Fibroblast of lung (primary cell): ENCODE results near the gene MEGF6. TPM values are rescaled to one million over a fixed set of nuclear protein-coding genes. Genes with fewer than 3 reads are reported as not detected.

Experiments
- DNase-seq, 2 donors: peaks; one replicate each; pipeline versions ENCODE4 v3.0.0 to v3.0.0-alpha.2; 2010; ENCODE audit warnings: low read depth in 2 of 2
- H2AFZ ChIP-seq: 2 replicates; pipeline ENCODE4 v1.5.1; 2012; ENCODE audit warnings: low read length, control low read depth, inconsistent platforms
- H3K27ac ChIP-seq: 2 replicates; pipeline ENCODE4 v1.5.1; 2011; ENCODE audit warnings: low read length, control low read depth; ENCODE audit not compliant: insufficient read depth
- H3K27me3 ChIP-seq: 2 replicates; pipeline ENCODE4 v1.5.1; 2011; ENCODE audit warnings: mild to moderate bottlenecking, low read length; ENCODE audit not compliant: control insufficient read depth, insufficient read depth
- H3K36me3 ChIP-seq: 2 replicates; pipeline ENCODE4 v1.5.1; 2011; ENCODE audit warnings: low read length; ENCODE audit not compliant: control insufficient read depth, insufficient read depth
- H3K4me1 ChIP-seq: 2 replicates; pipeline ENCODE4 v1.5.1; 2011; ENCODE audit warnings: low read length; ENCODE audit not compliant: control insufficient read depth, insufficient read depth; ENCODE audit errors: extremely low read depth
- H3K4me2 ChIP-seq: 2 replicates; pipeline ENCODE4 v1.5.1; 2011; ENCODE audit warnings: low read length, control low read depth; ENCODE audit not compliant: insufficient read depth; ENCODE audit errors: extremely low read depth
- H3K4me3 ChIP-seq, 4 experiments: fragments of 200-600 bp in 1 of 4; sonication (generic) in 1 of 4; replicated peaks in 1 of 4; 2 replicates each; pipeline ENCODE4 v1.5.1; 2011 to 2016; ENCODE audit warnings: low read length in 4 of 4, low read depth in 3 of 4, mild to moderate bottlenecking in 3 of 4, control low read depth in 2 of 4, inconsistent platforms in 1 of 4, mixed read lengths in 1 of 4; ENCODE audit not compliant: insufficient read depth in 1 of 4; ENCODE audit errors: control extremely low read depth in 1 of 4
- H3K79me2 ChIP-seq: 2 replicates; pipeline ENCODE4 v1.5.1; 2012; ENCODE audit warnings: mild to moderate bottlenecking, low read length, inconsistent platforms; ENCODE audit not compliant: control insufficient read depth, insufficient read depth
- H3K9ac ChIP-seq: 2 replicates; pipeline ENCODE4 v1.5.1; 2011; ENCODE audit warnings: mild to moderate bottlenecking, low read length, control low read depth; ENCODE audit not compliant: insufficient read depth
- H3K9me3 ChIP-seq: 2 replicates; pipeline ENCODE4 v1.5.1; 2012; ENCODE audit warnings: low read depth, low read length; ENCODE audit not compliant: control insufficient read depth, insufficient read depth
- H4K20me1 ChIP-seq: 2 replicates; pipeline ENCODE4 v1.5.1; 2011; ENCODE audit warnings: low read length; ENCODE audit not compliant: control insufficient read depth, insufficient read depth; ENCODE audit errors: extremely low read depth
- EZH2 ChIP-seq: IDR thresholded peaks from 2 replicates; pipeline ENCODE4 v1.5.1; 2012; ENCODE audit warnings: low read length, control low read depth, mild to moderate bottlenecking; ENCODE audit errors: missing control alignments
- polyA plus RNA-seq, 2 donors: library from polyadenylated mRNA; depleted of rRNA in 1 of 2; stranded (reverse) in 1 of 2; unstranded in 1 of 2; fragments of >200 nt; gene quantifications; 2 replicates each; pipeline ENCODE4 v1.2.1, GENCODE V29; 2011 to 2012; ENCODE audit warnings: missing spikeins in 1 of 2
- total RNA-seq: library from RNA; depleted of rRNA; stranded (reverse); fragments of >200 nt; gene quantifications from 2 replicates; pipeline ENCODE4 v1.2.1, GENCODE V29; 2014
- TF ChIP-seq, protein P1 (sequence below), 2 donors: IDR thresholded peaks in 1 of 2; conservative IDR thresholded peaks in 1 of 2; 1 replicate in 1 of 2; 2 replicates in 1 of 2; pipeline ENCODE4 v1.5.1; 2011 to 2012; ENCODE audit warnings: low read length in 2 of 2, control low read depth in 1 of 2, inconsistent platforms in 1 of 2, low read depth in 1 of 2, mild to moderate bottlenecking in 1 of 2

Gene MEGF6
- total and polyA plus RNA-seq, 2 donors (not counting 1 experiment from before 2014, with no cell fraction given) = 1.6 to 11.6 TPM

DNA sequence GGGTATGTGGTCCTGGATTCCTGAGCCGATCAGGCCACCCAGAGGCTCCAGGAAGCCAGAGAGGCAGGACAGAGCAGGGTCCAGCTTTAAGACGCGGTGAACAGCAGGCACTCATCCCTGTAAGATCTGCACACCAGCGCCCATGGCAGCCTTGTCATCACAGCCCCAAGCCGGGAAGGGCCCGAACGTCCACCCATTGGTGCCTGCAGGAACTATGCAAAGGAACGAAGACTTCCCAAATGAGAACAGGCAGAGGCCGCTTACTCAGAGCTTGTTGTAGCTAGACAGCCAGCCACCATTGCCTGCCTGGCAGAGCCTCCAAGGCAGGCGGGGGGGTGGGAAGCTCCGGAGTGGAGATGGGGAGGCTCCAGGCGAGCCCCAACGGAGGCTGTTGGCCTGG is 169.0 kb downstream of the MEGF6 start:
- TF ChIP-seq, protein P1, sequence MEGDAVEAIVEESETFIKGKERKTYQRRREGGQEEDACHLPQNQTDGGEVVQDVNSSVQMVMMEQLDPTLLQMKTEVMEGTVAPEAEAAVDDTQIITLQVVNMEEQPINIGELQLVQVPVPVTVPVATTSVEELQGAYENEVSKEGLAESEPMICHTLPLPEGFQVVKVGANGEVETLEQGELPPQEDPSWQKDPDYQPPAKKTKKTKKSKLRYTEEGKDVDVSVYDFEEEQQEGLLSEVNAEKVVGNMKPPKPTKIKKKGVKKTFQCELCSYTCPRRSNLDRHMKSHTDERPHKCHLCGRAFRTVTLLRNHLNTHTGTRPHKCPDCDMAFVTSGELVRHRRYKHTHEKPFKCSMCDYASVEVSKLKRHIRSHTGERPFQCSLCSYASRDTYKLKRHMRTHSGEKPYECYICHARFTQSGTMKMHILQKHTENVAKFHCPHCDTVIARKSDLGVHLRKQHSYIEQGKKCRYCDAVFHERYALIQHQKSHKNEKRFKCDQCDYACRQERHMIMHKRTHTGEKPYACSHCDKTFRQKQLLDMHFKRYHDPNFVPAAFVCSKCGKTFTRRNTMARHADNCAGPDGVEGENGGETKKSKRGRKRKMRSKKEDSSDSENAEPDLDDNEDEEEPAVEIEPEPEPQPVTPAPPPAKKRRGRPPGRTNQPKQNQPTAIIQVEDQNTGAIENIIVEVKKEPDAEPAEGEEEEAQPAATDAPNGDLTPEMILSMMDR (conservative IDR thresholded peaks at IDR 0.05 in 1 of 2, IDR thresholded peaks at IDR 0.05 in 1 of 2; ENCODE audit: low read depth in 1 of 2, low read length in 2 of 2) = no peak
- TF ChIP-seq EZH2 = no peak
- no peak overlapping the region for H3K4me3 ChIP-seq
- H3K36me3 ChIP-seq = no peaks in the 10 kb centered on the region
- H4K20me1 ChIP-seq = no peaks in the 10 kb centered on the region
- H3K9me3 ChIP-seq = no peaks in the 10 kb centered on the region
- H2AFZ ChIP-seq = no peak overlapping the region
- H3K79me2 ChIP-seq = no peaks in the 10 kb centered on the region
- no peak overlapping the region for H3K9ac ChIP-seq
- no peaks in the 10 kb centered on the region for H3K4me1 ChIP-seq
- no peak for DNase-seq
- no peak overlapping the region for H3K4me2 ChIP-seq
- H3K27ac ChIP-seq = no peak overlapping the region
- H3K27me3 ChIP-seq = peaks cover 4% of the 10 kb centered on the region

DNA sequence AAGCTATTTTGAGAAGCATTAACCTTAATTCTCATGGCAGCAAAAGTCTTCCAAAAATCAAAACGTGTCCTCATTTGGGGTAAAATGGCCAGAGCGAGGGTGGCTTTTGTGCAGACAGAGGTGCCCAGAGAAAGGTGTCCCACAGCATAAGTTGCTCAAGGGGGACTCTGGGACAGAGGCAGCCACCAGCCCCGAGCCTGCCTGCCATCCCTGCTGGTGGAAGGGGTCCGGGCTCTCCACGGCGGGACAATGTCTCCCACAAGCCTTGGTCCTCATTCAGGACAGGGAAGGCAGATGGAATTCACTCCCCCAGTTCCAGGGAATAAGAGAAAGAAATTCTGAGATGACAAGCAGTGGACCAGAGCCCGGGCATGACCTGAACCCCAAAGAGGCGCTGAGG is 169.4 kb downstream of the MEGF6 start:
- no peaks in the 10 kb centered on the region for H3K36me3 ChIP-seq
- no peak overlapping the region for H3K4me2 ChIP-seq
- H3K79me2 ChIP-seq = no peaks in the 10 kb centered on the region
- no peak overlapping the region for H2AFZ ChIP-seq
- peaks cover 4% of the 10 kb centered on the region for H3K27me3 ChIP-seq
- DNase-seq = no peak
- no peaks in the 10 kb centered on the region for H3K4me1 ChIP-seq
- no peaks in the 10 kb centered on the region for H4K20me1 ChIP-seq
- no peak for TF ChIP-seq EZH2
- TF ChIP-seq, protein P1 (conservative IDR thresholded peaks at IDR 0.05 in 1 of 2, IDR thresholded peaks at IDR 0.05 in 1 of 2; ENCODE audit: low read depth in 1 of 2, low read length in 2 of 2) = no peak
- H3K9me3 ChIP-seq = no peaks in the 10 kb centered on the region
- H3K9ac ChIP-seq = no peak overlapping the region
- H3K27ac ChIP-seq = no peak overlapping the region
- no peak overlapping the region for H3K4me3 ChIP-seq

DNA sequence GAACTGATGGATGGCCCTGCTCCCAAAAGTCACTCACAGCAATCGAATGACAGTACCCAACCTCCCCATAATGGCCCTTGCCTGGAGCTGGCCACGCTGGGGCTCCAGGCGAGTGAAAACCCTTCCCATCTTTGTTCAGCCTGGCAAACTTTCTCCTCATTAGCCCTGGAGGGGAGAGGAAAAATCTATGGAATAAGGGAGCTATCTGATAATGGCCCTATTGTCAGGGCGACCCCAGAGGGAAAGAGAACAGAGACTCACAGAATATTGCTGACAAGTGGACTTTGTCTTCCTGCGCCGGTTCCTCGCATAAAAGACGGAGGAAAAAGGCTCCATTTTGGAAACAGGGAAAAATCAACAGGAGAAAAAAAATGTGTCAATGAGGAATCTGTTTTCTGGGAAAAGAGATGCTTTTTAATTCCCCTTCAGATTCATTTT is 169.9 kb downstream of the MEGF6 start:
- TF ChIP-seq EZH2 = no peak
- TF ChIP-seq, protein P1 (conservative IDR thresholded peaks at IDR 0.05 in 1 of 2, IDR thresholded peaks at IDR 0.05 in 1 of 2; ENCODE audit: low read depth in 1 of 2, low read length in 2 of 2) = no peak
- Histone ChIP-seq H3K4me1 (no peaks in the 10 kb centered on the region), H3K27me3 (peaks cover 4% of the 10 kb centered on the region)

More for the DNA sequence above, 169.9 kb downstream of the MEGF6 start:
- no peak overlapping the region for H3K9ac ChIP-seq
- no peaks in the 10 kb centered on the region for H3K9me3 ChIP-seq
- H3K79me2 ChIP-seq = no peaks in the 10 kb centered on the region
- H3K4me3 ChIP-seq = no peak overlapping the region
- no peak overlapping the region for H3K4me2 ChIP-seq
- no peak overlapping the region for H3K27ac ChIP-seq
- no peaks in the 10 kb centered on the region for H3K36me3 ChIP-seq
- H2AFZ ChIP-seq = no peak overlapping the region
- H4K20me1 ChIP-seq = no peaks in the 10 kb centered on the region
- DNase-seq = no peak
